Ramos (cell line): Measurements from ENCODE around the gene LAIR2.
"Not testable (repeated sequence)": the region's sequence is repeated elsewhere in the genome, so short reads cannot be mapped to it uniquely, and the experiment has no call there.

Source experiments
- in situ Hi-C: fragments of 300-500 bp; cut with MboI; formaldehyde crosslinking; loops from one replicate; pipeline ENCODE4 v1.14.3; 2022; ENCODE audit warnings: low sequenced_read_pairs; ENCODE audit not compliant: unreplicated experiment

LAIR2 gene

DNA sequence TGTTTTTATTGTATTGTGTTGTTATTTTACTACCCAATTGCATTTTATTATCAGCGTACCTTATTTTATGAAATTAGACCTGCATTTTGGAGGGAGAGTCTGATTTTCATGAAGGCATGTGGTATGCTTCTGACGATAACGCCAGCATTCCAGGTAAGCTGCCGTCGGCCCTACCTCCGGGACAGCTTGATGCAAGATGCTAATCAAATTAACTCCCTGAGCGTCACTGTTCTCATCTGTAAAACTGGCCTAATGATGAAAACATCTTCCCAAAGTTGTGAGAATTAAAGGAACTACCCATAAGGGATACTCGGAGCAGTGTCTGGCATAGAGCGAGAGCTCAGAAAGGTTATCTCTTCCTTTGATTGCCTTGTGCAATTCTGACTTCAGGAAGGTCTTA lies 12.9 kb upstream of the LAIR2 start:
- in situ Hi-C loops = no loop called here

DNA sequence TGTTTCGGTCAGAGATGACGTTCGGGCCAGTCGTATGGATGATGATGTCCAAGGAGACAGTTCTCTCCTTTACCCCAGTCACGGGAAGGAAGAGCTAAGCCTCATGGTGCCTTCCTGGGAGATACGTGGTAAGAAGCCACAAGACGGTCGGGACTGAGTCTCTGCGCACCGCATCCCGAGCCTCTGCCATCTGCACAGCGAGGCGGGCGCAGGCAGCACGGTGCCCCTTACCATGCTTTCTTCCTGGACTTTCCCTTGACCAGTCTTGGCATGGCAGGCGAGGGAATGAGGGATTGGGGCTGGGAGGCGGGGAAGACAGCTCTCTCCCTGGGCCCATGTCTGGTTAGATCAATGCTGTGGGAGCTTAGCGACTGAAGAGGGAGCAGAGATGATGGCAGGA lies 10.1 kb upstream of the LAIR2 start:
- in situ Hi-C loops = no loop called here

DNA sequence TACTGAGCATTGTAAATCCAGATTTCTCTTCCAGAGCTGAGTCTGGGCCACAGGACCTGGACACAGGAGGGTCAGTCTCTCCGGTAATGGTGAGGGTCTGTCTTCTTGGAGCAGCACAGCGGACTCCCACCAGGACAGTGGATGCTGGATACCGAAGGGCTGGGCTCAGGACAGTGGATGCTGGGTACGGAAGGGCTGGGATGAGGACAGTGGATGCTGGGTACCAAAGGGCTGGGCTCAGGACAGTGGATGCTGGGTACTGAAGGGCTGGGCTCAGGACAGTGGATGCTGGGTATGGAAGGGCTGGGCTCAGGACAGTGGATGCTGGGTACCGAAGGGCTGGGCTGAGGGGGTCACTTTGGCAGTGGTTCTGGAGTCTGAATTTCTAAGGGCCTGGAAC lies 9.6 kb upstream of the LAIR2 start:
- in situ Hi-C loops = not testable (repeated sequence)

DNA sequence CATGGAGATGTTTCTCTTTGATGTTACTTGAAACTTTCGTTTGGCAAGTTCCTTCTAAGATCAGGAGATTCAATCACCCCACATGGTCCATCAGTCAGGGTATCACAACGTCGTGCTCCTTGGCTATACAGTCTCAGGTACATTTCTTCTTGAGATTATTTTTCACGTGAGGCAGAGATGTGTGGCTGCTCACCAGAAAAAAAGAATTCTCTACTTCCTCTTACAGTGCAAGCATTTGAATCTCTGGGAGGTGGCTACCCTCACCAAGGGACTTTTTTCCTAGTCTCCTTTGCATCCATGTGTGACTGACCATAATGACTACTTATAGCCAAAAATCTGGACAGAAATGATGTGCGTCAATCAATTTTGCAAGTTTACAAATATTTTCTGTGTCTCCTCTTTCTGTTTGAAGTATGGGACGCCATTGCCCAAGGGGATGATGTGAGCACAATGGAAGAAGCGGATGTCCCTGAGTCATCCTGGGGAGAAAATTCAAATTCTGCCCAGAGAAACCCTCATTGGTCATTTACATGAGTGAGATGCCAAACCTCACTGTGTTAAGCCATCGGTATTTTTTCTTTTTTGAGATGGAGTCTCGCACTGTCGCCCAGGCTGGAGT lies 8.6 kb upstream of the LAIR2 start:
- in situ Hi-C loops = no loop called here

DNA sequence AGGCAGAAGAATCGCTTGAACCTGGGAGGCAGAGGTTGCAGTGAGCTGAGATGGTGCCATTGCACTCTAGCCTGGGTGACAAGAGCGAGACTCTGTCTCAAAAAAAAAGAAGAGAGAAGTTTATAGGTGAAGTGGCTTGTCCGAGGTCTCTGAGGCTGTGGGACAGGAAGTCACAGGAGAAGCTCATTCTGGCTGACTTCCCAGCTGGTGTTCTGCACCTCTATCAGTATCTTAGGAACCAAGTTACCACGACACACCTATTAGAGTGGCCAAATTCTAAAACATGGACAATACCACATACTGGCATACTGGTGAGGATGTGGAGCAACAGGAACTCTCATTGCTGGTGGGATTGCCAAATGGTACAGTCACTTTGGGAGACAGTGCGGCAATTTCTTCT lies 7.3 kb upstream of the LAIR2 start:
- in situ Hi-C loops = not testable (repeated sequence)

DNA sequence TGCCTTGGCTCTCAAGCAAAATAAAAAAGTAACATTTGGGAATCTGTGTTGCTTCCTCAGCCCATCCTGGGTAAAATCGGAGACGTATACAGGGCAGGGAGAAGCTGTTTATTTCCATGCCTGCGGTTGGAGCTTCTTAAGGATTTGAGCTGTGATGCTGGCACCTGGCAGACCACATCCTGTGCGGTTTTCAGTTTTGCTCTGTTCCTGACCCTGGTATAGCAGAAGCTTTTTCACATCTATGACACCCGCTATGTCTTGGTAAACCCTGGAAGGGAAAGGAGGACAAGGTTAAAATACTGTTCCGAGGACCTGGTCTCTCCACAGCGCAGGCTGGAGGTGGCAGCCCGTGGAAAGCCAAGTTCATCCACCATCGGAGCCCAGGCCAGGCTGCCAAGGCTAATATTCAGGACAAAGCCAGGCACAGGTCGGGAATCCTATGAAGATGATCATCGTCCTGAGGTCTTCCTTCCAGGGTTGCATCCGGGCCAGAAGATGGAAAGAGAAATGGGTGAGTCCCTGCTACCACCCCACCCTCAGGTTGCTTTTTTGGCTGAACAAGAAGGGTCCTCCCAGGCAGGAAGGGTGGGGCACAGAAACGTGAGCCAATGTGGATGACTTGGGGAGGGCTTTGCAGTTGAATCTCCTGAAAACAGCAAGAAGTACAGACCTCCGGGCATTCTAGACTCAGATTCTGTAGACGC lies 4.7 kb upstream of the LAIR2 start:
- in situ Hi-C loops = not testable (repeated sequence)

DNA sequence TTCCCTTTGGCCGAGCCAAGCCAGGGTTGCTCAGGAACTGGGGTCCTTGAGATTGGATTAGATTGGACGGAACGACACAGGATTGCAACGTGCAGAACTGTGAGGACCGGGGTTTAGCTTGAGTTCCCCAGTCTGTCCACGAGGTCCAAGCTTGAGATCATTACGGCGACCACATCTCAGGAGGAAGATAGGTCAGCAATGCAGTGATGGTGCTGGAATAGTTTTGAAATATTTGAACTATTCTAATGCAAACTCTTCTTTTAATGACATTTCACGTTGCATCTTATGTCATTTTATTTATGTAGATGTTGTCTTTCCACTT lies 4.2 kb upstream of the LAIR2 start:
- in situ Hi-C loops = not testable (repeated sequence)

DNA sequence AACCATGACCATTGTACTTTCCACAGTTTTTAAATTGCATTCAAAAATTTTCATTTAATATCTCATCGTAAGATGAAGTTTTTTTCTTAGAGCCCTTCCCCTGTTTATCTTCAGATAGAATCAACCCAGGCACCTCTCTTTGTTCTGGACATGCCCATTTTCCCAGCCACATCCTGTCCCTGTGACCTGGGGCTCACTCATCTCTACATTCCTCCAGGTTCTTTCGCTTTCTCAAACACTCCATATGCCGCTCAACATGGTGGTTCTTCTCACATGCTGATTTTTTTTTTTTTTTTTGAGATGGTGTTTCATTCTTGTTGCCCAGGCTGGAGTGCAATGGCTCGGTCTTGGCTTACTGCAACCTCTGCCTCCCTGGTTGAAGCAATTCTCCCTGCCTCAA lies 2.9 kb downstream of the LAIR2 start:
- in situ Hi-C loops = not testable (repeated sequence)

DNA sequence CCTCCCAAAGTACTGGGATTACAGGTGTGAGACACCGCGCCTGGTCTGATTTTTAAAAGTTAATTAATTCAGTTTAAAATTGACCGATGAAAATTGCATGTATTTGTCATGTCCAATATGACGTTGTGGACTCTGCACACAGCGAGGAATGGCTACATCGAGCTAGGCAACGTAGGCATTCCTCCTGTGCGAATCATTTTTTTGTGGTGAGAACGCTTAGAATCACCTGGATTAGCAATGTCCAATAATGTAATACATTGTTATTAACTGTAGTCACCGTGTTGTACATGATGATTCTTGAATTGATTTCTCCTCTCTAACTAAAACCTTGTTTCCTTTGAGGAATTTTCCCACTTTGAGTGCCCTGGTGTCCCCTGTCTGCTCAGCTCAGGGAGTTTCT lies 3.4 kb downstream of the LAIR2 start:
- in situ Hi-C loops = no loop called here

DNA sequence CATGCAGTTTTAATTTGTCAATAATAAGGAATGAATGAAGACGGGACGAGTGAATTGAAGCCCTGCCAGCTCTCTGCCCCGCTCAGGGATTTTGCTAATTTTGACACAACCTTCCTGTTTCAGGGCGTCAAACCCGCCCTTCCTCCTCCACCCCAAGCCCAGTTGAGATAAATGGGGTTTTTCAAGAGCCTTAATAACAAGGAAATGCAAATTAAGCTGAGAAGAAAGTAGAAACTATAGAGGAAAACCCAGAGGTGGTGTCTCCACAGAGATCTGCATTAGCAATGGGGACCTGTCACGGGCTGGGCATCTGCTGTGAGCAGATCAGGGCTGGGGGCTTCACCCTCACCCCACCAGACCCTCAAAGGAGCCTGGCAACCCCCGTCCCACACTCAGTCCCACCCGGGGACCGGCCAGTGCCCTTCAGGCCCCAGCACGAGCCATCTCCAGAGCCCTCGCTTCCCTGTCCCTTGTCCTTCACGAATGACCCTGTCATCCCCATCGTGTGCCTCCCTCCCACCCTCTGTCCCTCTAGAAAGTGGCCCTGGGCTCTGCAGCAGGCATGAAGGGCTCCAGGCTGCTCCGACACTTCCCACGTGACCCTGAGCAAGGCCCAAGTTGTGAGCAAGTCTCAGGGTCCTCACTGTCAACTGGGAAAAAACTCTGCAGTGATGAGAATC lies 4.5 kb downstream of the LAIR2 start:
- in situ Hi-C loops = not testable (repeated sequence)

DNA sequence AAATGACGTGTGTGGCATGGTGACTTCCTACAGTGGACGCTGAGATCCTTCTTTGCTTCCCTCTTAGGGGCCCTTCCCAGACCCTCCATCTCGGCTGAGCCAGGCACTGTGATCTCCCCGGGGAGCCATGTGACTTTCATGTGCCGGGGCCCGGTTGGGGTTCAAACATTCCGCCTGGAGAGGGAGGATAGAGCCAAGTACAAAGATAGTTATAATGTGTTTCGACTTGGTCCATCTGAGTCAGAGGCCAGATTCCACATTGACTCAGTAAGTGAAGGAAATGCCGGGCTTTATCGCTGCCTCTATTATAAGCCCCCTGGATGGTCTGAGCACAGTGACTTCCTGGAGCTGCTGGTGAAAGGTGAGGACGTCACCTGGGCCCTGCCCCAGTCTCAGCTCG lies 5.2 kb downstream of the LAIR2 start:
- in situ Hi-C loops = no loop called here

DNA sequence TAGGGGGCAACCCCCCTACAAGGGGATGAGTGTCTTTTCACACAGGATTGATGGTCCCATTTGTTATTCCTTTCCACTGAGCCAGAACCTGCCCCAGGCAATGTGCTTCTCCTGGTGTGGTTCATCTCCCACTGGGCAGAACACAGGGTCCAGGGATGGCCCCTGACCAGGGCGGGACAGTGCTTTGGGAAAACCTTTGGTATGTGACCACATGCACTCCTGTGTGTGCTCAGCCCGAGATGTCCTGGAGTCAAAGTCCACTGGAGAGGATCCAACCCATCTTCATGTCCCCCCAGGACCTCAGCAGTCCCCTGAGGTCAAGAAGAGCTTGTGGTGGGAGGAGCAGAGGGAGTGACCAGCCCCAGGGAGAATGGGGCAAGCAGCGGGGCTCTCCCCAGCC lies 5.9 kb downstream of the LAIR2 start:
- in situ Hi-C loops = not testable (repeated sequence)

DNA sequence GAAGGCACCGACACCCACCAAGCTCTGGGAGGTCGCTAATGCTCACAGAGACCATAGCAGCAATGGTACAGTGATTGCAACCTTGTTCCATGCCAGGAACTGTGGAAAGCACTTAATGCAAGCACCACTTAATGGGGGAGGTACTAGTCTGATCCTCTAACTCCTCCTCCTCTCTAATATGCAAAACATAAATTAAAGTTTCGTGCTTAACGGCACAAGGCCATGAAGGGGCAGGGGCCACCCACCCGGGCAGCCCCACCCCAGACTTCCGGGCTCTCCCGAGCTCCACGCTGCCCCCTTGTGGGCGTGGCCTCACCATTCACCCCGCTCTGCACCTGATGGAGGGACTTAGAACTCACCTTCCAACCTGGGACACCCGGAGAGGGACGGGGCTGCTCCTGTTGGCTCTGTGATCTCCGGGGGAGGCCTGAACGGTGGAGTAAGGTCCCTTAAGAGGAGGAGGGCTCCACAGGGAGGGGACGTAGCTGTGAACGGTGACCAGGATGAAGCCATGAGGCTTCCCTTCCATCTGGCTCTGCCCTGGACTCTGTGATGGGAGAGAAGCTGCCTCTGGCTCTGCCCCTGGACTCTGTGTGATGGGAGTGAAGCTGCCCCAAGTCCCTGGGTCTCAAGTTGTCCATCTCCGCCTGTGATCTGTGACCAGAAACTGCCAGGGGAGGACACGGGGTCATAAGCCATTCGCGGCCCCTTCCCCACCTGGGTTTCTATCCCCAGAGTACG lies 6.7 kb downstream of the LAIR2 start:
- in situ Hi-C loops = not testable (repeated sequence)

DNA sequence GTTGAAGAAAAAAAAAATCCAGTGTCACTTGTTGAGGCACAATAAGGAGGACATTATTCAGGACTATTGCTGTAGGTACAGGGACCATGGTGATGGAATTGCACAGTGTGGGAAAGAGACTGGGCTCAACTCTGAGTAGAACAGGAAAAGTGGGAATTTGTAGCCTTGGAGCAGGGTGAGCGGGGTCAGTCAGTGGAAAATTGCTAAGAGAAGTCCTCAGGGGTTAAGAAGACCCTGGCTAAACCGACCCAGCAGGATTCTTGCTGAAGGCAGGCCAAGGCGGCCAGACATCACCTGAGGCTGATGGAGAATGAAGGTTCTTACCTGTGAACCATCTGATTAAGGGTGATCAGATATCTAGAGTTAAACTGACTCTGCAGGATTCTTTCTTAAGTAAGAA lies 12.5 kb downstream of the LAIR2 start:
- in situ Hi-C loops = no loop called here

DNA sequence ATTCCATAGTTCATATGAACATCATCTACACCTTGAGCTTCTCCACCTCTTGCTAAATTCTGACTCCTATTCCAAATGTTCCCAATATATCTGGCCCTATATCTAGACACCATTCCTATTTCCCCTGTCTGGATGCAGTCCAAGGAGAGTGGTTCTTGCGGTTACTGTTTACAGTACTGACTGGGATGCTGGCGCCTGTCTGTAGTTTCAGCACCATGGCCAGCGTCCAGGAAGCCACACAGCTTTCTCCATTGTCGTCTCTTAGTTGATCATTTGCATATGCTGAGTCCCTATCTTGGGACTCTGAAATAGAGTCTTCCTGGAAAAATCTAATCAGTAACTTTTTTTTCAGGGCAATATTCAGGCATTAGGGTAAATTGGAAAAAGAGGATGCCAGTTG lies 14.9 kb downstream of the LAIR2 start:
- in situ Hi-C loops = no loop called here

DNA sequence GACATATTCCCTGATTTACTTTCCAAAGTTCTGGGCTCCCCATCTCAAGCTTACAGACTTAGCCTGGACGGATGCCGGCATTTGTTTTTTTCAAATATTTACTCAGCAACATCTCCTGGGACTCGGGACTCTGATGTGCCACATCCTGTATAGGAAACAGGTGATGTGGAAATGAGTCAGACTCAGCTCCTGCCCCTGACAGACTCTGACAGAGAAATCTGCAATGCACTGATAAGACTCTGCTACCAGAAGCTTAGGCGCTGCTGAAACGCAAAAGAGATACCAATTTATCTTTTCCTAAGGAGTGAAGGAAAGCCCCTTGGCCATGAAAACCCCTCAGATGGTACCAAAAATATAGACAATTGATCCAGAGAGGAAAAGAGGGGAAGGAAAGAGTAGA lies 16.2 kb downstream of the LAIR2 start:
- in situ Hi-C loops = no loop called here

DNA sequence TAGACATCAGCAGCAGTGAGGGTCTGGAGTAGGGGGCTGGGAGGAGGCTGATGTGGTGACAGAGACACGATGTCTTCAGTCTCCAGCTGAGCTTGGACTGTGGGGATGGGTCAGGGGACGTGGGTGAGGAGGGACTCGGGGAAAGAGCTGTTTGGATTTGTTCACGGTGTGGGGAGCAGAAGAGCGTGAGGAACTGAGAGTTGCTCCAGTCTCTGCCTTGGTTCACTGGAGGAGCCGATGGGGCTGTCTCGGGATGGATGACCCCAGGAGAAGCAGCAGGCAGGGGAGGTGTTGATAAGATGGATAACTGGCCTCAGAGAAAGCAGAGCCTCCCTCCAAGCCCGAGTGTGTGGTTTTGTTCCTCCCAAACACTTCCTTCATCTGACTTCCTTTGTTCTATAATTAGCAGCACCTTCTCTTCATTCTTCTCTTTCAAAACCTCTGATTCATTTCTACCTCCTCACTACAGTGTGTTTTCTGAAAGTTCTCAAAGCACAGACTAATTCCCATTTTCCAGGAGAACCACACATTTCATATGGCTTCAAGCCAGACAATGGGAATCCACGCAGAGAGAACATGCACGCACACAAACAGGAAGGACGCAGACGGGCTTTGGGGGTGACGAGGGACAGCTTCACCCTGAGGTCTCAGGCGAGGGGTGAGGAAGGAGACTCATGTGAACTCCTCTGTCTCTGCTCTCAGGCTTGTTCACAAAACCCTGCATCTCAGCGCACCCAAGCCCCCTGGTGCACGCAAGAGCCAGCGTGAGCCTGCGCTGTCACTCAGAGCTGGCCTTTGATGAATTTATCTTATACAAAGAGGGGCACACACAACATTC lies 18.6 kb downstream of the LAIR2 start:
- in situ Hi-C loops = no loop called here

DNA sequence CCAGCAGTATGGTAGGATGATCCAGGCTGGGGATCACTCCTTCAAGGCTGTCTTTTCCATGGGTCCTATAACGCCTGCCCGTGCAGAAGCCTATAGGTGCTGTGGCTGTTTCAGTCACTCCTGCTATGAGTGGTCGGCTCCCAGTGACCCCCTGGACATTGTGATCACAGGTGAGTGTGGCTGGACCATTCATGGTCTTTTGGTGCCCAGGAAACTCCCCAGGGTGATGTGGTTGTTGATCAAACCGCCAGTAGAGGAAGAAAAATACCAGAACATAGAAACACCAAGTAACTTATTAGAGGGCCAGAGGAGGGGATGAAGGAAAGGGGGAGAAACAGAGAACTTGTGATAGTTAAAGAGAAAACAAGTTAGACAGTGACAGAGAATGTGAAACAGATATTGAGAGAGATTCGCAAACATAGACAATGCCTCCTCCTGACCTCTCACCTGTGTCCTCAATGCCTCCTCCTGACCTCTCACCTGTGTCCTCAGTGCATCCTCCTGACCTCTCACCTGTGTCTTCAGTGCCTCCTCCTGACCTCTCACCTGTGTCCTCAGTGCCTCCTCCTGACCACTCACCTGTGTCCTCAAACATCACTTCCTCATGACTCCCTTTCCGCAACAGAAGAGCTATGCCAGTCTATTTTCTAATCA lies 19.4 kb downstream of the LAIR2 start:
- in situ Hi-C loops = no loop called here

DNA sequence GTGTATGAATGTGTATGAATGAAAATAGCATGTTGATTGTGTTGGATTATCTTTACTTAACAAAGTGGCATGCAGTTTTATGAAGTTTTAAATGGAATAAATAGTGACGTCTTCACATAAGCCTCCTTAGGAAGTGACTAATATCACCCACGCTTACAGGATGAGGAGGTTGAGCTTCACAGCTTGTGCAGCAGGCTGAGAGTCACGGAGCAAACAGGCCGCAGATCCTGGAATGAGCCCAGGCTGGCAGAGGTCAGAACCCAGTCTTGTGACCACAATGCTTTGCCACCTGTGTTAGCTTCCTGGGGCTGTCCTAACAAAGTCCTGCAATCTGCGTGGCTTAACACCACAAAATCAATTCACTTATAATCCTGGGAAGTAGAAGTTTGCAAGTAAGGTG lies 20.8 kb downstream of the LAIR2 start:
- in situ Hi-C loops = no loop called here

DNA sequence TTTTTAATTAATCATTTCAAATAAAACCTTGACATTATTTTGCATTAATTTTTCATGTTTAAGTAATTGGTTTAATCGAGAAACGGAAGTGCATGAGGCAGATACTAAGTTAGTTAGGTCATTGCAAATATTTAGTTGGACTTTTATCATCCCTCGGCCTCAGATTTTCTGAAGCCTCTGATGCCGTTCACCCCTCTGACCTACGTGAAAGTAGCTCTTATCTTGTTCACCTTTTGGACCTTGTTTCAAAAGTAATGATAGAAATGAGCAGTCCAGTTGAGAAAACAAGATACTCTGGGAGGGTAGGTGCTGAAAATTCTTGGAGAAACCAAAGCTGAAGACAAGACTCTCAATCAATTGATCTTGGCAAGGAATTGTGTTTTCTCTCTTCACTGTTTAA lies 23.0 kb downstream of the LAIR2 start:
- in situ Hi-C loops = no loop called here
